MM.1S (cell line): ENCODE measurements around the gene PARP11.

Experiments
- DNase-seq: peaks from one replicate; pipeline ENCODE4 v3.0.0-alpha.2; 2015
- H2AFZ ChIP-seq: fragments of 300-600 bp; sonication (generic); 2 replicates; pipeline ENCODE4 v1.6.0; 2016; ENCODE audit warnings: antibody characterized with exemption, low read length
- H3F3A ChIP-seq: fragments of 300-600 bp; sonication (generic); 2 replicates; pipeline ENCODE4 v1.6.1; 2016; ENCODE audit warnings: mild to moderate bottlenecking, antibody characterized with exemption, low read length, moderate library complexity, mixed read lengths; ENCODE audit not compliant: insufficient read depth
- H3K27ac ChIP-seq: fragments of 300-600 bp; sonication (generic); 2 replicates; pipeline ENCODE4 v1.5.1; 2016; ENCODE audit warnings: mild to moderate bottlenecking, low read length
- H3K27me3 ChIP-seq: fragments of 300-600 bp; sonication (generic); replicated peaks from 2 replicates; pipeline ENCODE4 v1.6.0; 2016; ENCODE audit warnings: low read length; ENCODE audit not compliant: insufficient read depth
- H3K36me3 ChIP-seq: fragments of 300-600 bp; sonication (generic); replicated peaks from 2 replicates; pipeline ENCODE4 v1.6.1; 2016; ENCODE audit warnings: mild to moderate bottlenecking, low read length, mixed read lengths; ENCODE audit not compliant: insufficient read depth
- H3K4me1 ChIP-seq: fragments of 300-600 bp; sonication (generic); 2 replicates; pipeline ENCODE4 v1.6.1; 2016; ENCODE audit warnings: low read length, mixed read lengths
- H3K4me2 ChIP-seq: fragments of 300-600 bp; sonication (generic); 2 replicates; pipeline ENCODE4 v1.6.0; 2016; ENCODE audit warnings: low read depth, low read length
- H3K4me3 ChIP-seq: fragments of 300-600 bp; sonication (generic); 2 replicates; pipeline ENCODE4 v1.5.1; 2016; ENCODE audit warnings: low read length, mixed read lengths
- H3K79me2 ChIP-seq: fragments of 300-600 bp; sonication (generic); 2 replicates; pipeline ENCODE4 v1.6.1; 2016; ENCODE audit warnings: mixed run types, low read length, mixed read lengths
- H3K9ac ChIP-seq: fragments of 300-600 bp; sonication (generic); 2 replicates; pipeline ENCODE4 v1.6.1; 2016; ENCODE audit warnings: low read length, mixed read lengths
- H3K9me2 ChIP-seq: fragments of 300-600 bp; sonication (generic); replicated peaks from 2 replicates; pipeline ENCODE4 v1.6.1; 2016; ENCODE audit warnings: mild to moderate bottlenecking, low read length, mixed read lengths; ENCODE audit not compliant: insufficient read depth
- H3K9me3 ChIP-seq: fragments of 300-600 bp; sonication (generic); replicated peaks from 2 replicates; pipeline ENCODE4 v1.6.1; 2016; ENCODE audit warnings: mild to moderate bottlenecking, low read length, mixed read lengths; ENCODE audit not compliant: insufficient read depth
- H4K20me1 ChIP-seq: fragments of 300-600 bp; sonication (generic); 2 replicates; pipeline ENCODE4 v1.6.1; 2016; ENCODE audit warnings: mild to moderate bottlenecking, low read length, moderate library complexity, mixed read lengths; ENCODE audit not compliant: insufficient read depth
- CTCF ChIP-seq: fragments of 300-600 bp; sonication (generic); IDR thresholded peaks from 2 replicates; pipeline ENCODE4 v1.5.1; 2016; ENCODE audit warnings: antibody characterized with exemption, low read length, mixed read lengths
- EZH2 ChIP-seq: fragments of 300-600 bp; sonication (generic); optimal IDR thresholded peaks from 2 replicates; pipeline ENCODE3; 2017; ENCODE audit warnings: low read depth, mild to moderate bottlenecking, antibody characterized with exemption, low read length, mixed read lengths
- EZH2phosphoT487 ChIP-seq: fragments of 300-600 bp; sonication (generic); IDR thresholded peaks from 2 replicates; pipeline ENCODE4 v1.6.1; 2018; ENCODE audit warnings: antibody characterized with exemption, low read length

The PARP11 gene

GRCh38 chr12:3892631-3893030 lies 19.4 kb upstream of the PARP11 start:
- Histone ChIP-seq H3K36me3 (no peaks in the 10 kb centered on the region), H3K9me2 (no peaks in the 10 kb centered on the region), H3K4me3 (no peak overlapping the region), H3K27ac (no peak overlapping the region), H3K79me2 (no peaks in the 10 kb centered on the region), H4K20me1 (no peaks in the 10 kb centered on the region), H3K9me3 (no peaks in the 10 kb centered on the region), H2AFZ (no peak overlapping the region), H3F3A (no peaks in the 10 kb centered on the region), H3K4me1 (no peaks in the 10 kb centered on the region), H3K27me3 (no peaks in the 10 kb centered on the region), H3K9ac (no peak overlapping the region), H3K4me2 (no peak overlapping the region)
- TF ChIP-seq EZH2 (no peak), CTCF (no peak), EZH2phosphoT487 (no peak)
- no peak for DNase-seq

GRCh38 chr12:3891201-3891600 lies 18.0 kb upstream of the PARP11 start:
- no peak overlapping the region for H3K27ac ChIP-seq
- H3K9ac ChIP-seq: no peak overlapping the region
- H3K4me1 ChIP-seq: no peaks in the 10 kb centered on the region
- H2AFZ ChIP-seq: no peak overlapping the region
- H3K27me3 ChIP-seq: no peaks in the 10 kb centered on the region
- H3K36me3 ChIP-seq: no peaks in the 10 kb centered on the region
- H3K9me3 ChIP-seq: no peaks in the 10 kb centered on the region
- no peaks in the 10 kb centered on the region for H4K20me1 ChIP-seq
- no peaks in the 10 kb centered on the region for H3F3A ChIP-seq
- no peaks in the 10 kb centered on the region for H3K9me2 ChIP-seq
- no peak for DNase-seq
- H3K4me2 ChIP-seq: 0 out of 2 replicates have a peak overlapping the region, but pooled peaks have one; percentile 1
- TF ChIP-seq CTCF (no peak), EZH2 (no peak), EZH2phosphoT487 (no peak)
- H3K4me3 ChIP-seq: no peak overlapping the region
- H3K79me2 ChIP-seq: no peaks in the 10 kb centered on the region

GRCh38 chr12:3888659-3889058 lies 15.5 kb upstream of the PARP11 start:
- no peaks in the 10 kb centered on the region for H3K4me1 ChIP-seq
- H3K9me3 ChIP-seq: no peaks in the 10 kb centered on the region
- H3F3A ChIP-seq: no peaks in the 10 kb centered on the region
- H3K9ac ChIP-seq: no peak overlapping the region
- DNase-seq: no peak
- H3K36me3 ChIP-seq: no peaks in the 10 kb centered on the region
- no peaks in the 10 kb centered on the region for H4K20me1 ChIP-seq
- H3K27ac ChIP-seq: no peak overlapping the region
- TF ChIP-seq CTCF: no peak
- TF ChIP-seq EZH2phosphoT487: no peak
- TF ChIP-seq EZH2: no peak
- H3K9me2 ChIP-seq: no peaks in the 10 kb centered on the region
- H3K27me3 ChIP-seq: 0 out of 2 replicates have a peak, but pooled peaks cover 7% of the 10 kb centered on the region
- H3K4me2 ChIP-seq: no peak overlapping the region
- no peak overlapping the region for H2AFZ ChIP-seq
- no peaks in the 10 kb centered on the region for H3K79me2 ChIP-seq
- H3K4me3 ChIP-seq: no peak overlapping the region
